ENCODE measurements around the gene MBNL2.

GRCh38 chr13:97249796-97250495 is 27.8 kb downstream of the MBNL2 start:
- TF ChIP-seq CTCF (IDR thresholded peaks at IDR 0.05) = no peak
- no peak for TF ChIP-seq POLR2A (IDR thresholded peaks at IDR 0.05)
